ENCODE measurements around the gene MICAL3. TPM values are rescaled to one million over a fixed set of nuclear protein-coding genes. Genes with fewer than 3 reads are reported as not detected.

Gene MICAL3
- total and polyA plus RNA-seq, 5 experiments from 2014 or later, result 0.90 to 27.3 (median 1.3) TPM

GRCh38 chr22:17841836-17842235, 182.5 kb downstream of the MICAL3 start:
- ATAC-seq (no peak), DNase-seq (no peak)
- Mint-ChIP-seq H3K4me1 (peaks cover 0 to 12% (median 3%) of the 10 kb centered on the region in 4 donors), H3K36me3 (peaks cover 0 to 14% (median 0%) of the 10 kb centered on the region in 3 donors), H3K27me3 (no peaks in the 10 kb centered on the region), H3K9me3 (no peaks in the 10 kb centered on the region), H3K27ac (peak overlapping the region in 4 of 10 donors; percentile 29 to 56 (median 34)), H3K4me3 (peak overlapping the region in 3 of 10 donors; percentile 64 to 75 (median 67))
- POLR2A ChIA-PET, result interaction anchor here (0.6 kb wide), 1 partner anchor 236 kb away, joined by 3 read pairs; the partner anchor contains the start of gene PEX26

- H3K4me3 Mint-ChIP-seq, result no peak overlapping the region
- ATAC-seq, result no peak
- H3K27ac Mint-ChIP-seq, result no peak overlapping the region
- H3K9me3 Mint-ChIP-seq, result no peaks in the 10 kb centered on the region
- POLR2A ChIA-PET, result interaction anchor here (0.7 kb wide), 1 partner anchor 1877 kb away, joined by 6 read pairs; no protein-coding TSS in a partner anchor
- H3K36me3 Mint-ChIP-seq, result peaks cover 0 to 15% (median 0%) of the 10 kb centered on the region in 3 donors
- no peak for DNase-seq
- peaks cover 0 to 12% (median 3%) of the 10 kb centered on the region in 4 donors for H3K4me1 Mint-ChIP-seq
- no peaks in the 10 kb centered on the region for H3K27me3 Mint-ChIP-seq
Measured at GRCh38 chr22:17838180-17838865, 186.0 kb downstream of the MICAL3 start.

GRCh38 chr22:17836992-17837742, 187.2 kb downstream of the MICAL3 start:
- POLR2A ChIA-PET, result interaction anchor here (0.6 kb wide), 1 partner anchor 45 kb away, joined by 3 read pairs; no protein-coding TSS in a partner anchor
- Mint-ChIP-seq H3K4me3 (no peak overlapping the region), H3K4me1 (peaks cover 0 to 6% (median 0%) of the 10 kb centered on the region in 4 donors), H3K27ac (peak overlapping the region in 1 of 10 donors; percentile 20), H3K27me3 (no peaks in the 10 kb centered on the region), H3K36me3 (peaks cover 0 to 15% (median 0%) of the 10 kb centered on the region in 3 donors), H3K9me3 (no peaks in the 10 kb centered on the region)
- DNase-seq, result no peak
- no peak for ATAC-seq

- Mint-ChIP-seq H3K4me3 (no peak overlapping the region), H3K9me3 (no peaks in the 10 kb centered on the region), H3K27me3 (no peaks in the 10 kb centered on the region), H3K4me1 (peaks cover 0 to under 1% (median under 1%) of the 10 kb centered on the region in 4 donors), H3K36me3 (peaks cover 0 to 6% (median 0%) of the 10 kb centered on the region in 3 donors), H3K27ac (no peak overlapping the region)
- DNase-seq, result no peak
- POLR2A ChIA-PET, result no interaction called here
- ATAC-seq, result no peak
Measured at GRCh38 chr22:17835256-17835655, 189.1 kb downstream of the MICAL3 start.

GRCh38 chr22:17833489-17833888, 190.9 kb downstream of the MICAL3 start:
- Mint-ChIP-seq H3K4me3 (no peak overlapping the region), H3K4me1 (peaks cover 6 to 10% (median 8%) of the 10 kb centered on the region in 4 donors), H3K36me3 (peaks cover 0 to 2% (median 0%) of the 10 kb centered on the region in 3 donors), H3K27ac (no peak overlapping the region), H3K27me3 (no peaks in the 10 kb centered on the region), H3K9me3 (no peaks in the 10 kb centered on the region)
- POLR2A ChIA-PET, result interaction anchor here (1.4 kb wide), 1 partner anchor 244 kb away, joined by 5 read pairs; the partner anchor contains the start of gene PEX26
- ATAC-seq (no peak), DNase-seq (no peak)

- peaks cover 0 to 3% (median 0%) of the 10 kb centered on the region in 3 donors for H3K36me3 Mint-ChIP-seq
- peak overlapping the region in 1 of 10 donors; percentile 55 for H3K27ac Mint-ChIP-seq
- DNase-seq, result no peak
- peaks cover 6 to 10% (median 8%) of the 10 kb centered on the region in 4 donors for H3K4me1 Mint-ChIP-seq
- H3K9me3 Mint-ChIP-seq, result no peaks in the 10 kb centered on the region
- no peak overlapping the region for H3K4me3 Mint-ChIP-seq
- POLR2A ChIA-PET, result no interaction called here
- ATAC-seq, result no peak
- no peaks in the 10 kb centered on the region for H3K27me3 Mint-ChIP-seq
Measured at GRCh38 chr22:17832665-17833064, 191.7 kb downstream of the MICAL3 start.

- H3K4me1 Mint-ChIP-seq, result peaks cover 6 to 10% (median 8%) of the 10 kb centered on the region in 4 donors
- H3K36me3 Mint-ChIP-seq, result peaks cover 0 to 8% (median 0%) of the 10 kb centered on the region in 3 donors
- H3K4me3 Mint-ChIP-seq, result no peak overlapping the region
- POLR2A ChIA-PET, result no interaction called here
- peak overlapping the region in 1 of 10 donors; percentile 64 for H3K27ac Mint-ChIP-seq
- ATAC-seq, result no peak
- DNase-seq, result no peak
- no peaks in the 10 kb centered on the region for H3K27me3 Mint-ChIP-seq
- H3K9me3 Mint-ChIP-seq, result no peaks in the 10 kb centered on the region
Measured at GRCh38 chr22:17831501-17832251, 192.7 kb downstream of the MICAL3 start.

GRCh38 chr22:17830043-17830961, 194.1 kb downstream of the MICAL3 start:
- peak overlapping the region in 3 of 10 donors; percentile 9 to 62 (median 30) for H3K27ac Mint-ChIP-seq
- no peaks in the 10 kb centered on the region for H3K27me3 Mint-ChIP-seq
- peak; percentile 97 to 99 for ATAC-seq
- no peak overlapping the region for H3K4me3 Mint-ChIP-seq
- POLR2A ChIA-PET, result interaction anchor here (0.6 to 3.6 kb wide), 4 partner anchors 65 to 247 kb away, joined by 3 to 24 read pairs (median 4); partner anchors contain the start of gene PEX26
- no peaks in the 10 kb centered on the region for H3K9me3 Mint-ChIP-seq
- peak; percentile 62 to 87 (median 80) for DNase-seq
- H3K36me3 Mint-ChIP-seq, result peaks cover 0 to 10% (median 0%) of the 10 kb centered on the region in 3 donors
- peaks cover 6 to 10% (median 8%) of the 10 kb centered on the region in 4 donors for H3K4me1 Mint-ChIP-seq

GRCh38 chr22:17829695-17830042, 194.7 kb downstream of the MICAL3 start:
- ATAC-seq, result peak in 1 of 2 donors; percentile 38
- Mint-ChIP-seq H3K9me3 (no peaks in the 10 kb centered on the region), H3K4me3 (no peak overlapping the region), H3K4me1 (peaks cover 6 to 10% (median 8%) of the 10 kb centered on the region in 4 donors), H3K27ac (peak overlapping the region in 2 of 10 donors; percentile 30 to 62), H3K27me3 (no peaks in the 10 kb centered on the region), H3K36me3 (peaks cover 0 to 9% (median 0%) of the 10 kb centered on the region in 3 donors)
- POLR2A ChIA-PET, result interaction anchor here (0.6 to 3.6 kb wide), 4 partner anchors 64 to 247 kb away, joined by 3 to 24 read pairs (median 4); partner anchors contain the start of gene PEX26
- DNase-seq, result no peak

GRCh38 chr22:17828502-17829080, 195.8 kb downstream of the MICAL3 start:
- DNase-seq (no peak), ATAC-seq (no peak)
- Mint-ChIP-seq H3K36me3 (peaks cover 0 to 9% (median 0%) of the 10 kb centered on the region in 3 donors), H3K9me3 (no peaks in the 10 kb centered on the region), H3K27me3 (no peaks in the 10 kb centered on the region), H3K4me3 (no peak overlapping the region), H3K4me1 (peaks cover 6 to 10% (median 8%) of the 10 kb centered on the region in 4 donors), H3K27ac (no peak overlapping the region)
- POLR2A ChIA-PET, result interaction anchor here (3.6 kb wide), 1 partner anchor 248 kb away, joined by 24 read pairs; the partner anchor contains the start of gene PEX26

- Mint-ChIP-seq H3K4me3 (no peak overlapping the region), H3K27ac (peak overlapping the region in 2 of 10 donors; percentile 67 to 70), H3K4me1 (peaks cover 6 to 10% (median 8%) of the 10 kb centered on the region in 4 donors), H3K27me3 (no peaks in the 10 kb centered on the region), H3K36me3 (peaks cover 0 to 9% (median 0%) of the 10 kb centered on the region in 3 donors), H3K9me3 (no peaks in the 10 kb centered on the region)
- ATAC-seq (no peak), DNase-seq (no peak)
- POLR2A ChIA-PET, result interaction anchor here (3.6 kb wide), 1 partner anchor 249 kb away, joined by 24 read pairs; the partner anchor contains the start of gene PEX26
Measured at GRCh38 chr22:17827466-17827865, 196.9 kb downstream of the MICAL3 start.
